B cell (primary cell): ENCODE measurements around the gene IP6K2. TPM values are rescaled to one million over a fixed set of nuclear protein-coding genes. Genes with fewer than 3 reads are reported as not detected.

ENCODE experiments used
- ATAC-seq: fragments of 200-7000 bp; cut with Tn5 transposase; one replicate; pipeline ENCODE4 v1.10.0; 2021; ENCODE audit warnings: low read depth, mild to moderate bottlenecking, moderate number of reproducible peaks, moderate library complexity
- CTCF ChIA-PET: fragments of 350-600 bp; sonication (Branson Sonifier 250); formaldehyde crosslinking; loops from one replicate; lab custom pipeline; 2021; ENCODE audit warnings: antibody characterized with exemption, inconsistent platforms; lab: Charles Lee
- POLR2A ChIA-PET: fragments of 350-600 bp; sonication (Branson Sonifier 250); formaldehyde crosslinking; loops from one replicate; lab custom pipeline; 2021; ENCODE audit warnings: antibody characterized with exemption; lab: Charles Lee
- DNase-seq: peaks from one replicate; pipeline ENCODE4 v3.0.0; 2013
- H2AFZ ChIP-seq: 2 replicates; pipeline ENCODE4 v1.6.1; 2012; ENCODE audit warnings: mild to moderate bottlenecking, low read depth, low read length; ENCODE audit not compliant: insufficient read depth, poor library complexity, severe bottlenecking
- H3K27ac ChIP-seq, 2 donors: 1 replicate in 1 of 2; 2 replicates in 1 of 2; pipeline ENCODE4 v1.5.1; 2012 to 2013; ENCODE audit warnings: low read length in 2 of 2, mild to moderate bottlenecking in 2 of 2, moderate library complexity in 1 of 2
- H3K27me3 ChIP-seq, 4 experiments: fragments of 200-600 bp in 1 of 4; sonication (generic) in 1 of 4; replicated peaks in 1 of 4; 1 replicate in 2 of 4; 2 replicates in 2 of 4; pipeline versions ENCODE4 v1.6.1 to v1.7.0; 2013 to 2016; ENCODE audit warnings: low read length in 3 of 4, mild to moderate bottlenecking in 2 of 4, mixed read lengths in 1 of 4, moderate library complexity in 1 of 4; ENCODE audit not compliant: insufficient read depth in 4 of 4, control insufficient read depth in 3 of 4; ENCODE audit errors: control extremely low read depth in 1 of 4
- H3K36me3 ChIP-seq, 2 experiments: replicated peaks in 1 of 2; 1 replicate in 1 of 2; 2 replicates in 1 of 2; pipeline versions ENCODE4 v1.6.1 to v1.7.1; 2013; ENCODE audit warnings: low read length in 1 of 2; ENCODE audit not compliant: insufficient read depth in 2 of 2, control insufficient read depth in 1 of 2; ENCODE audit errors: control extremely low read depth in 1 of 2, extremely low read depth in 1 of 2
- H3K4me1 ChIP-seq, 2 donors: fragments of 200-600 bp in 1 of 2; sonication (generic) in 1 of 2; 1 replicate in 1 of 2; 2 replicates in 1 of 2; pipeline versions ENCODE4 v1.5.1 to v1.6.1; 2013 to 2017; ENCODE audit warnings: low read length in 2 of 2; ENCODE audit not compliant: control insufficient read depth in 2 of 2, insufficient read depth in 2 of 2
- H3K4me2 ChIP-seq: replicated peaks from 2 replicates; pipeline ENCODE3; 2012; ENCODE audit warnings: mild to moderate bottlenecking, low read depth, low read length; ENCODE audit not compliant: poor library complexity, severe bottlenecking
- H3K4me3 ChIP-seq, 5 experiments: fragments of 200-600 bp in 1 of 5; sonication (generic) in 1 of 5; 1 replicate in 3 of 5; 2 replicates in 2 of 5; pipeline versions ENCODE4 v1.5.1 to v1.7.0; 2011 to 2016; ENCODE audit warnings: low read length in 4 of 5, mild to moderate bottlenecking in 4 of 5, low read depth in 2 of 5, control low read depth in 1 of 5, moderate library complexity in 1 of 5; ENCODE audit not compliant: insufficient read depth in 1 of 5; ENCODE audit errors: control extremely low read depth in 1 of 5, extremely low read depth in 1 of 5
- H3K79me2 ChIP-seq: fragments of 200-600 bp; sonication (generic); one replicate; pipeline ENCODE4 v1.6.0; 2016; ENCODE audit warnings: low read length; ENCODE audit not compliant: control insufficient read depth, insufficient read depth
- H3K9ac ChIP-seq: fragments of 200-600 bp; sonication (generic); 2 replicates; pipeline ENCODE4 v1.6.1; 2017; ENCODE audit warnings: mild to moderate bottlenecking, low read length, moderate library complexity
- H3K9me3 ChIP-seq, 3 donors: one replicate each; pipeline versions ENCODE4 v1.6.1 to v1.7.1; 2013; ENCODE audit warnings: low read length in 2 of 3; ENCODE audit not compliant: control insufficient read depth in 2 of 3, insufficient read depth in 1 of 3; ENCODE audit errors: control extremely low read depth in 1 of 3
- H4K20me1 ChIP-seq: 2 replicates; pipeline ENCODE4 v1.6.0; 2012; ENCODE audit warnings: mild to moderate bottlenecking, low read length; ENCODE audit not compliant: insufficient read depth, control insufficient read depth, poor library complexity, severe bottlenecking
- H3K27ac Mint-ChIP-seq: one replicate; pipeline ENCODE4 v1.8.0; 2021; ENCODE audit warnings: mixed read lengths
- H3K27me3 Mint-ChIP-seq: one replicate; pipeline ENCODE4 v1.8.0; 2021; ENCODE audit warnings: mixed read lengths
- H3K4me1 Mint-ChIP-seq: one replicate; pipeline ENCODE4 v1.8.0; 2021; ENCODE audit warnings: mixed read lengths
- H3K4me3 Mint-ChIP-seq: one replicate; pipeline ENCODE4 v1.8.0; 2021; ENCODE audit warnings: mixed read lengths
- H3K9me3 Mint-ChIP-seq: one replicate; pipeline ENCODE4 v1.8.0; 2022; ENCODE audit warnings: mixed read lengths; ENCODE audit not compliant: insufficient read depth
- EZH2 ChIP-seq: IDR thresholded peaks from 2 replicates; pipeline ENCODE4 v1.6.1; 2012; ENCODE audit warnings: borderline replicate concordance, low read depth, mild to moderate bottlenecking, moderate library complexity, low read length; ENCODE audit not compliant: insufficient read depth, poor library complexity, severe bottlenecking
- WGBS: methylation state at CpG from one replicate; pipeline ENCODE4 v1.1.5; 2013; ENCODE audit warnings: missing lambda C conversion rate; ENCODE audit not compliant: insufficient coverage; 5-methylcytosine and 5-hydroxymethylcytosine counted together
- intact Hi-C: fragments of 100-400 bp; cut with micrococcal nuclease; formaldehyde crosslinking; loops from one replicate; pipeline ENCODE4 v1.10.0; 2022
- polyA plus RNA-seq: library from polyadenylated mRNA; depleted of rRNA; stranded (reverse); fragments of >200 nt; gene quantifications from 2 replicates; pipeline ENCODE4 v1.2.3, GENCODE V29; 2012
- total RNA-seq, 2 donors: library from RNA; stranded (reverse); fragments of 120-200 nt in 1 of 2; gene quantifications; 1 replicate in 1 of 2; 2 replicates in 1 of 2; pipeline versions ENCODE4 v1.2.3 to v1.2.4, GENCODE V29; 2013 to 2022
- TF ChIP-seq, protein P1 (sequence below): fragments of 200-600 bp; IDR thresholded peaks from one replicate; pipeline ENCODE4 v1.8.0; 2022; ENCODE audit warnings: antibody characterized with exemption, mild to moderate bottlenecking

The IP6K2 gene
- total and polyA plus RNA-seq, 2 donors (not counting 1 experiment from before 2014, with no cell fraction given), result 132 to 140 TPM

DNA sequence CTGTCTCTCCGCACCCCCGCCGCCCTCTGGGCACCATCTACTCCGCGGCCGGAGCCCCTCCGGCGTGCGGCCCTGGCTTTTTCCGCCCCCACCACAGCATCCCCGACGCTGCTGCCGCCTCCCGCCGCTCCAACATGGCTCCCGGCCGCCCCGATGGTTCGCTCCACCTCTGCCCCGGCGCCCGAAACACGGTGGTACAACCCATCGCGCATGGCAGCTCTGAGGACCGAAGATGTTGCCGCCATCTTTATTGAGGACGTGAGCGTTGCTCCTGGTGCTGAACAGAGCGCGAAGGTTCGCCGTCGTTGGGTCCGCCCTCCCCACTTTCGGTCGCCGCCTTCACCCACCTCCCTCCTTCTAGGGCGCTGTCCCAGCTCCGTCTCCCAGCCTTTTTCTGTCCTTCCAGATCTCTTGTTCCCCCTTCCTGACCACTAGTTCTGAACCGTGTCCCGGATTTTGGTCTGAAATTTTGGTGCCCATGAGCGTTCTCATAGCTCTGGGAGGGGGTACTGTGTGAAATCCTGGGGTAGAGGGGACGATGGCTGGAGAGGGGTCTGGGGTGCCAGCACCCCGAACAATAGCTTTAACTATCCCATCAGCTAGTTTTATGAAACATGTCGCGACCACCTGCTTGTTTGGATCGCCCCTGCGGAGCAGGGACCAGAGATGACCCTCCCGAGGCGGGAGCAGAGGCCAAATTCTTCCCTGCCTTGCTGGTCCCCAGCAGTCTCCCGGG is 54.1 kb downstream of the IP6K2 start, which contains the start of gene CELSR3:
CELSR3 (minus strand) TSS at position 134 of the 736 bp plus-strand sequence. CDS start 252 bp downstream, outside the sequence.
- Histone ChIP-seq H2AFZ (peak within 1 kb of the TSS; percentile 59), H3K9me3 (peaks cover 0 to 41% (median 0%) of the 10 kb centered on the region in 3 donors), H3K27me3 (peaks cover 0 to 55% (median 16%) of the 10 kb centered on the region in 4 experiments), H3K4me1 (peaks cover 28 to 31% of the 10 kb centered on the region in 2 donors), H3K4me3 (peak within 1 kb of the TSS in 4 of 5 experiments; percentile 45 to 64 (median 52)), H3K27ac (peak within 1 kb of the TSS in 1 of 2 donors; percentile 13), H4K20me1 (peaks cover 9% of the 10 kb centered on the region), H3K4me2 (peak within 1 kb of the TSS; percentile 80), H3K36me3 (no peaks in the 10 kb centered on the region), H3K9ac (peak within 1 kb of the TSS; percentile 63), H3K79me2 (no peaks in the 10 kb centered on the region)
- H3K9me3 Mint-ChIP-seq, result no peaks in the 10 kb centered on the region
- H3K27me3 Mint-ChIP-seq, result peaks cover 17% of the 10 kb centered on the region
- ATAC-seq (peak; percentile 17), DNase-seq (peak; percentile 66)
- POLR2A ChIA-PET, result no interaction called here
- peak within 1 kb of the TSS; percentile 71 for H3K27ac Mint-ChIP-seq
- 6% methylated on average over 45 of the region's 52 CpGs for WGBS
- CTCF ChIA-PET, result interaction anchor here (1.0 to 1.4 kb wide), 3 partner anchors 8 to 23 kb away, joined by 3 to 5 read pairs (median 4); partner anchors contain the start of gene NCKIPSD
- intact Hi-C loops, result no loop called here
- peaks cover 23% of the 10 kb centered on the region for H3K4me1 Mint-ChIP-seq
- TF ChIP-seq, protein P1, sequence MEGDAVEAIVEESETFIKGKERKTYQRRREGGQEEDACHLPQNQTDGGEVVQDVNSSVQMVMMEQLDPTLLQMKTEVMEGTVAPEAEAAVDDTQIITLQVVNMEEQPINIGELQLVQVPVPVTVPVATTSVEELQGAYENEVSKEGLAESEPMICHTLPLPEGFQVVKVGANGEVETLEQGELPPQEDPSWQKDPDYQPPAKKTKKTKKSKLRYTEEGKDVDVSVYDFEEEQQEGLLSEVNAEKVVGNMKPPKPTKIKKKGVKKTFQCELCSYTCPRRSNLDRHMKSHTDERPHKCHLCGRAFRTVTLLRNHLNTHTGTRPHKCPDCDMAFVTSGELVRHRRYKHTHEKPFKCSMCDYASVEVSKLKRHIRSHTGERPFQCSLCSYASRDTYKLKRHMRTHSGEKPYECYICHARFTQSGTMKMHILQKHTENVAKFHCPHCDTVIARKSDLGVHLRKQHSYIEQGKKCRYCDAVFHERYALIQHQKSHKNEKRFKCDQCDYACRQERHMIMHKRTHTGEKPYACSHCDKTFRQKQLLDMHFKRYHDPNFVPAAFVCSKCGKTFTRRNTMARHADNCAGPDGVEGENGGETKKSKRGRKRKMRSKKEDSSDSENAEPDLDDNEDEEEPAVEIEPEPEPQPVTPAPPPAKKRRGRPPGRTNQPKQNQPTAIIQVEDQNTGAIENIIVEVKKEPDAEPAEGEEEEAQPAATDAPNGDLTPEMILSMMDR, result no peak
- peak; percentile 13 for TF ChIP-seq EZH2
- peak within 1 kb of the TSS; percentile 87 for H3K4me3 Mint-ChIP-seq
